Pancreas (tissue), 10 donors: ENCODE results near the gene APOA1. TPM values are rescaled to one million over a fixed set of nuclear protein-coding genes. Genes with fewer than 3 reads are reported as not detected.
A peak's percentile ranks its signal among the peaks of the same experiment; 100 is the strongest.

ENCODE experiments used
- ATAC-seq, 4 donors: fragments of 200-7000 bp; cut with Tn5 transposase; one replicate each; pipeline versions ENCODE4 v1.8.0 to v1.9.1; 2020; ENCODE audit warnings: mild to moderate bottlenecking in 4 of 4, moderate library complexity in 4 of 4
- DNase-seq, 6 donors: peaks; one replicate each; pipeline ENCODE4 v3.0.0-alpha.2; 2020
- FAIRE-seq: peaks from 2 replicates; lab custom pipeline; 2012; peaks lifted over from hg19 to GRCh38; lab: Jason Lieb, UNC
- H3K27ac ChIP-seq, 4 donors: fragments of 200-600 bp; sonication (generic); 1 replicate in 3 of 4; 2 replicates in 1 of 4; pipeline versions ENCODE4 v1.5.0 to v1.8.0; 2020
- H3K27me3 ChIP-seq, 4 donors: fragments of 200-600 bp; one replicate each; pipeline ENCODE4 v1.8.0; 2021
- H3K36me3 ChIP-seq, 3 donors: fragments of 200-600 bp; sonication (generic) in 1 of 3; one replicate each; pipeline versions ENCODE4 v1.5.0 to v1.8.0; 2020 to 2021
- H3K4me1 ChIP-seq, 3 donors: fragments of 200-600 bp; one replicate each; pipeline ENCODE4 v1.8.0; 2021
- H3K4me3 ChIP-seq, 4 donors: fragments of 200-600 bp; sonication (generic) in 2 of 4; one replicate each; pipeline versions ENCODE4 v1.5.0 to v1.8.0; 2020 to 2021
- H3K9me3 ChIP-seq, 4 donors: fragments of 200-600 bp; one replicate each; pipeline ENCODE4 v1.8.0; 2021
- WGBS, 2 donors: extraction: QIAGEN DNeasy Blood & Tissue Kit; methylation state at CpG; one replicate each; pipeline ENCODE4 v1.1.7; 2013; 5-methylcytosine and 5-hydroxymethylcytosine counted together
- intact Hi-C, 3 donors: fragments of 100-400 bp; cut with DNase I; formaldehyde crosslinking; loops; one replicate each; pipeline versions ENCODE4 v1.11.1 to v1.14.2; 2022
- polyA plus RNA-seq, 2 donors: library from polyadenylated mRNA; stranded (reverse); fragments of 200-250 nt; gene quantifications; one replicate each; pipeline ENCODE4 v1.2.3, GENCODE V29; 2013
- total RNA-seq, 6 donors: library from RNA; stranded (reverse); fragmentation: NEBNext Ultra II Directional in 4 of 6; extraction: Animal tissue kit (Norgen Biotek cat#: 25700) in 4 of 6; gene quantifications; one replicate each; pipeline versions ENCODE4 v1.2.1 to v1.2.4, GENCODE V29; 2021 to 2023
- TF ChIP-seq, protein P1 (sequence below), 4 donors: fragments of 200-600 bp; sonication (generic) in 3 of 4; IDR thresholded peaks; one replicate each; pipeline versions ENCODE4 v1.5.0 to v1.8.0; 2021; ENCODE audit warnings: antibody characterized with exemption in 4 of 4
- donor health status: healthy with polysubstance abuse.
- donor health status: DM: no; HTN: no; CAD: no; lungs with moderate emphysema.
- donor health status: DM: no; HTN: no; CAD: no.
- donor health status: control.
- donor health status: control.
- donor health status: Bipolar disorder and iron deficiency.
- donor health status: DM: yes; HTN: yes; CAD: no.
- donor health status: DM: no; HTN: no; CAD: no.
- donor health status: DM: no; HTN: no; CAD: no.
- donor health status: DM: yes; HTN: yes; CAD: no.

The APOA1 gene
- total and polyA plus RNA-seq, 8 donors: 0.16 to 5.2 (median 1.0) TPM; not detected in 3

DNA sequence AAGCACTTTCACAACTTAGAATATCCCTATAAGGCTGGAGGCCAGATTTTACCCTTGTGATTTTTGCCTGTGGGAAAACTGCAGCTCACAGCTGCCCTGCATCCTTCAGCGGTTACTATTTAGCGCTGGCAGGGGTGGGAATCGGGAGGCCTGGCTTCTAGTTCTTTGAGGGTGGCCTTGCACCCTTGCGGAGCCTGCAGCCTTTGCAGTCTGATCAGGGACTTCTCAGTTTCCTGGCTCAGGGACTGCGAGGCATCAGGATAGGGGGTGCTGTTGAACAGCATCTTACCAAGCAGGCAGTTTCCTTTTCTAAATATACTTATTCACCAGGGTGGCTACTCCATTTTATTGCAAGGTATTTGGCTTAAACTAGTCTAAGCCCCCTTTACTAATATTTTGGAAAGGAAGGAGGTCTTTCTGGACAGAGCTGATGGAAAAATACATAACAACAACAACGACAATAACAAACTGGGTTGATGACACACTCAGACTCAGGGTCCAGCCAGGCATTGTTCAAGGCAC is 2.9 kb upstream of the APOA1 start:
- FAIRE-seq: no peak

DNA sequence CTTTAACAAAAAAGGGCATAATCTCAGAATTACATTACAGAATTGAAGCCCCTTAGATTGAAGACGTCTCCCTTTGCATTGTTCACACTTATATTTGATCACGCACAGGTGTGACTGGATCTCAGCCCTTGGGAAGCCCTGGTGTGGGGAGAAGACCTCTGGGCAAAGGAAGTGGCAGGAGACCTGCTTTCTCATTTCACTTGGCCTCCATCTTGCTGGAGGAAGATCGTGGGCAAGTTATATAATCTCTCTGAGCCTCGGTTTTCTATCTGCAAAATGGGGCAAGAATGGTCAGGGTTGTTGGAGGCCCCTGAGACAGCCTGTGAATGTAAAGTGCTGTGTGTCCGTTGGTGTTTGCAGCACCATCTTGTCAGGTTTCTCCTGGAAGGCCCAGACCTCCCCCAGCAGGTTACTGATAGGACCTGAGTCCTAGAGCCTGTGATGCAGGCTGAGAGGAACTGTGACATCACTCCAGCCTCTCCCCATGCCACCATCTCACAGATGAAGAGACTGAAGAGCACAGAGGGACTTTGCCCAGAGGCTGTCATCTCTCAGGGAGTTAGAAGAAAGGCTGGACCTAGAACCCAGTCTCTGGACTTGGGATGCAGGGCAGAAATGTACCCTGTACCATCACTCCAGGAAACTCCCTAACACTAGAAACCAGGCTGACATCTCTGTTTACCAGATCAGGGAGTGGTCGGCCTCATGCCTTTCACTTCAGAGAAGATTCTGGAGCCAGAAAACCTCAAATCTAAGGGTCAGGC is 1.1 kb upstream of the APOA1 start:
- no peak overlapping the region for H3K4me3 ChIP-seq
- H3K27me3 ChIP-seq: no peaks in the 10 kb centered on the region
- DNase-seq (no peak), ATAC-seq (no peak), FAIRE-seq (no peak)
- 74 to 85% methylated on average over 6 of the region's 6 CpGs for WGBS, 2 donors
- intact Hi-C loops: loop anchor here in 1 of 3 donors (2.0 kb wide), 1 partner anchor 50 kb away; the partner anchor contains the start of gene ZPR1
- no peak overlapping the region for H3K27ac ChIP-seq
- H3K9me3 ChIP-seq: no peaks in the 10 kb centered on the region
- TF ChIP-seq, protein P1, sequence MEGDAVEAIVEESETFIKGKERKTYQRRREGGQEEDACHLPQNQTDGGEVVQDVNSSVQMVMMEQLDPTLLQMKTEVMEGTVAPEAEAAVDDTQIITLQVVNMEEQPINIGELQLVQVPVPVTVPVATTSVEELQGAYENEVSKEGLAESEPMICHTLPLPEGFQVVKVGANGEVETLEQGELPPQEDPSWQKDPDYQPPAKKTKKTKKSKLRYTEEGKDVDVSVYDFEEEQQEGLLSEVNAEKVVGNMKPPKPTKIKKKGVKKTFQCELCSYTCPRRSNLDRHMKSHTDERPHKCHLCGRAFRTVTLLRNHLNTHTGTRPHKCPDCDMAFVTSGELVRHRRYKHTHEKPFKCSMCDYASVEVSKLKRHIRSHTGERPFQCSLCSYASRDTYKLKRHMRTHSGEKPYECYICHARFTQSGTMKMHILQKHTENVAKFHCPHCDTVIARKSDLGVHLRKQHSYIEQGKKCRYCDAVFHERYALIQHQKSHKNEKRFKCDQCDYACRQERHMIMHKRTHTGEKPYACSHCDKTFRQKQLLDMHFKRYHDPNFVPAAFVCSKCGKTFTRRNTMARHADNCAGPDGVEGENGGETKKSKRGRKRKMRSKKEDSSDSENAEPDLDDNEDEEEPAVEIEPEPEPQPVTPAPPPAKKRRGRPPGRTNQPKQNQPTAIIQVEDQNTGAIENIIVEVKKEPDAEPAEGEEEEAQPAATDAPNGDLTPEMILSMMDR (IDR thresholded peaks at IDR 0.05): no peak
- H3K4me1 ChIP-seq: peaks cover 0 to 10% (median 0%) of the 10 kb centered on the region in 3 donors
- H3K36me3 ChIP-seq: no peaks in the 10 kb centered on the region

More for the DNA sequence above, 2.9 kb upstream of the APOA1 start:
- Histone ChIP-seq H3K27me3 (no peaks in the 10 kb centered on the region), H3K9me3 (no peaks in the 10 kb centered on the region), H3K36me3 (peaks cover 0 to 7% (median 0%) of the 10 kb centered on the region in 3 donors), H3K4me1 (peaks cover 0 to 7% (median 0%) of the 10 kb centered on the region in 3 donors), H3K27ac (no peak overlapping the region), H3K4me3 (no peak overlapping the region)
- 29 to 38% methylated on average over 6 of the region's 6 CpGs for WGBS, 2 donors
- DNase-seq (no peak), ATAC-seq (no peak)
- intact Hi-C loops: no loop called here
- TF ChIP-seq, protein P1 (IDR thresholded peaks at IDR 0.05): no peak

DNA sequence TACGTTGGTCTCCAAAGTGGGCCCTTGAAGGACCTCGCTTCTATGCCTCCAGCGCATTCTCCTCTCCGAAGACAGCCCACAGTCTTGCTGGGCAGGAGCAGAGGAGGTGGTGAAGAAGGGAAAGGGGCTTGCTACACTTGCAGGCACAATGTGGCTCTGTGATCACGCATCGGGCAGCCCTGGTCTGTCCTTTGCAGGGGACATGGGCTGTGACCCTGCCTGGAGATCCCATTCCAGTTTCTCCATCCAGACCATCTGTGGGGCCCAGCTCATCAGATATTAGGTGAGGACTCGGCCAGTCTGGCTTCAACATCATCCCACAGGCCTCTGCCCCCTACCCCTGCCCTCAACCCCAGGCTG is 810 bp downstream of the APOA1 start:
- Histone ChIP-seq H3K27me3 (no peaks in the 10 kb centered on the region), H3K9me3 (no peaks in the 10 kb centered on the region), H3K4me3 (no peak overlapping the region), H3K27ac (no peak overlapping the region), H3K36me3 (no peaks in the 10 kb centered on the region), H3K4me1 (peaks cover 0 to 10% (median 6%) of the 10 kb centered on the region in 3 donors)
- FAIRE-seq (no peak), DNase-seq (peak in 1 of 6 donors; percentile 63), ATAC-seq (no peak)
- TF ChIP-seq, protein P1 (IDR thresholded peaks at IDR 0.05): no peak
- intact Hi-C loops: no loop called here
- WGBS, 2 donors: 82 to 83% methylated on average over 7 of the region's 7 CpGs

DNA sequence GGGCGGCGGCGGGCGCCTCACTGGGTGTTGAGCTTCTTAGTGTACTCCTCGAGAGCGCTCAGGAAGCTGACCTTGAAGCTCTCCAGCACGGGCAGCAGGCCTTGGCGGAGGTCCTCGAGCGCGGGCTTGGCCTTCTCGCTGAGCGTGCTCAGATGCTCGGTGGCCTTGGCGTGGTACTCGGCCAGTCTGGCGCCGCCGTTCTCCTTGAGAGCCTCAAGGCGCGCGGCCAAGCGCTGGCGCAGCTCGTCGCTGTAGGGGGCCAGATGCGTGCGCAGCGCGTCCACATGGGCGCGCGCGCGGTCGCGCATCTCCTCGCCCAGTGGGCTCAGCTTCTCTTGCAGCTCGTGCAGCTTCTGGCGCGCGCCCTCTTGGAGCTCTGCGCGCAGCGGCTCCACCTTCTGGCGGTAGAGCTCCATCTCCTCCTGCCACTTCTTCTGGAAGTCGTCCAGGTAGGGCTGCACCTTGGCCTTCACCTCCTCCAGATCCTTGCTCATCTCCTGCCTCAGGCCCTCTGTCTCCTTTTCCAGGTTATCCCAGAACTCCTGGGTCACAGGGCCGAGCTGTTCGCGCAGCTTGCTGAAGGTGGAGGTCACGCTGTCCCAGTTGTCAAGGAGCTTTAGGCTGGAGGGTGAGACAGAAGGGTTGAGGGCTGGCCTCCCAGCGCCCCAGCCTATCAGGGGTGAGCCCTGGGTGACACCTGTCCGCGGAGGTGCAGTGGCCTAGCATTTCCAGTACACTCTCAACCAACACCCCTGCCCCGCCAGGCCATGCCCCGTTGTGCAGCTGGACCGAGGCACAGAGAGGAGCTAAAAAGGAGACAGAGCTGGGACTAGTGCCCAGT is 1.4 kb downstream of the APOA1 start:
- Histone ChIP-seq H3K9me3 (no peaks in the 10 kb centered on the region), H3K27me3 (no peaks in the 10 kb centered on the region), H3K4me3 (peak overlapping the region in 3 of 4 donors; percentile 9 to 39 (median 12)), H3K36me3 (no peaks in the 10 kb centered on the region), H3K27ac (peak overlapping the region in 2 of 4 donors; percentile 42 to 46), H3K4me1 (peaks cover 0 to 10% (median 6%) of the 10 kb centered on the region in 3 donors)
- TF ChIP-seq, protein P1 (IDR thresholded peaks at IDR 0.05): peak in 3 of 4 donors; percentile 30 to 50 (median 36)
- ATAC-seq (peak; percentile 80 to 90 (median 88)), FAIRE-seq (no peak), DNase-seq (peak; percentile 75 to 97 (median 86))
- intact Hi-C loops: no loop called here
- WGBS, 2 donors: 10 to 11% methylated on average over 57 of the region's 57 CpGs
